Measurements from ENCODE around the gene PPP3R1.

- TF ChIP-seq POLR2A (IDR thresholded peaks at IDR 0.05) (no peak), CTCF (IDR thresholded peaks at IDR 0.05) (no peak), EP300 (IDR thresholded peaks at IDR 0.05) (no peak)
Measured at GRCh38 chr2:68182902-68183301, 69.4 kb downstream of the PPP3R1 start.
